ENCODE results near the gene NTRK2.

- TF ChIP-seq CTCF (IDR thresholded peaks at IDR 0.05; ENCODE audit: low read depth, low read length, poor library complexity, severe bottlenecking) = no peak
- TF ChIP-seq EZH2phosphoT487 (IDR thresholded peaks at IDR 0.05; ENCODE audit: borderline replicate concordance, low read length) = no peak
These were observed 147.5 kb downstream of the NTRK2 start for GRCh38 chr9:84817038-84817437.
